DLD1 (cell line): ENCODE results near the gene CNN2.

Source experiments
- in situ Hi-C: cut with HindIII; loops from 2 replicates; pipeline ENCODE4 v1.10.0; 2017; ENCODE audit warnings: low sequenced_read_pairs

The CNN2 gene

GRCh38 chr19:1080360-1081161 is 54.2 kb downstream of the CNN2 start:
- in situ Hi-C loops, result no loop called here

- in situ Hi-C loops, result no loop called here
Observed at GRCh38 chr19:1081301-1082164, 55.1 kb downstream of the CNN2 start.

GRCh38 chr19:1082165-1082927 is 55.9 kb downstream of the CNN2 start:
- in situ Hi-C loops, result no loop called here

GRCh38 chr19:1082928-1083816 is 56.8 kb downstream of the CNN2 start:
- in situ Hi-C loops, result no loop called here

- in situ Hi-C loops, result no loop called here
Observed at GRCh38 chr19:1084024-1084868, 57.8 kb downstream of the CNN2 start.

GRCh38 chr19:1085053-1085658 is 58.7 kb downstream of the CNN2 start:
- in situ Hi-C loops, result no loop called here

GRCh38 chr19:1085676-1086442 is 59.5 kb downstream of the CNN2 start:
- in situ Hi-C loops, result no loop called here

- in situ Hi-C loops, result no loop called here
Observed at GRCh38 chr19:1086613-1087012, 60.2 kb downstream of the CNN2 start.

GRCh38 chr19:1087813-1088415 is 61.5 kb downstream of the CNN2 start:
- in situ Hi-C loops, result no loop called here

- in situ Hi-C loops, result no loop called here
Observed at GRCh38 chr19:1088416-1089010, 62.1 kb downstream of the CNN2 start.
